ENCODE results near the gene ZNF341. TPM values are rescaled to one million over a fixed set of nuclear protein-coding genes. Genes with fewer than 3 reads are reported as not detected.
"Not testable (repeated sequence)": the region's sequence is repeated elsewhere in the genome, so short reads cannot be mapped to it uniquely, and the experiment has no call there.

Gene ZNF341
- total and polyA plus RNA-seq, 2 experiments from 2014 or later = 4.3 to 6.1 TPM

DNA sequence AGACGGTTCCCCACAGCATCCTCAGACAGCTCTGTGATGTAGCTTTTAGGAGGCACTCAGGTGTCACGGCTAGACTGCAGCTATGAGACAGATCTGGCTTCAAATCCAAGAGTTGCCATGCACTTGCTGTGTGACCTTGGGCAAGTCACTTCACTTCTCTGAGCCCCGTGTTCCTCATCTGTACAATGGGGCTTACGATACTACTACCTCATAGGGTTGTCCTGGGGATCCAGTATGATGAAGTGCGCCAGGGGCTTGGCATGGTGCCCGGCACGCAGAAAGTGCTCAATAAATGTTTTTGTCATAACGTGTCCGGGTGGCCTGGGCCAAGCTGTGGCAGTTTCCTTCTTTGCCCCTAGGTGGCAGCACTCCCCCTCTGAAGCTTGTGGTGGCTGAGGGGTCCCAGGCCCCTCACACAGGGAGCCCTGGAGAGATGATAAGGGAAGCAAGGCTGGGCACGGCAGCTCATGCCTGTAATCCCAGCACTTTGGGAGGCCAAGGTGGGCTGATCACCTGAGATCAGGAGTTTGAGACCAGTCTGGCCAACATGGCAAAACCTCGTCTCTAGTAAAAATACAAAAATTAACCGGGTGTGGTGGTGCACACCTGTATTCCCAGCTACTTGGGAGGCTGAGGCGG lies 60.3 kb downstream of the ZNF341 start:
- Histone ChIP-seq H3K36me3 (ENCODE audit: insufficient read depth) (no peaks in the 10 kb centered on the region), H3F3A (replicated peaks; ENCODE audit: low read depth) (no peaks in the 10 kb centered on the region), H2AFZ (no peak overlapping the region), H3K9me2 (ENCODE audit: insufficient read depth) (no peaks in the 10 kb centered on the region), H3K79me2 (replicated peaks; ENCODE audit: insufficient read depth) (no peaks in the 10 kb centered on the region), H3K4me2 (no peak overlapping the region), H3K27ac (ENCODE audit: low read depth) (no peak overlapping the region), H3K27me3 (ENCODE audit: insufficient read depth) (no peaks in the 10 kb centered on the region), H3K4me3 (no peak overlapping the region), H4K20me1 (replicated peaks; ENCODE audit: insufficient read depth) (no peaks in the 10 kb centered on the region), H3K4me1 (ENCODE audit: insufficient read depth) (no peaks in the 10 kb centered on the region)
- Mint-ChIP-seq H3K9me3 (no peaks in the 10 kb centered on the region; the same call in 1 of the 3 replicates), H3K36me3 (ENCODE audit: low read depth) (no peaks in the 10 kb centered on the region), H3K4me3 (no peak overlapping the region), H3K4me1 (peaks cover 10% of the 10 kb centered on the region), H3K27me3 (ENCODE audit: insufficient read depth, low read depth, poor library complexity) (peaks cover 6% of the 10 kb centered on the region), H3K27ac (no peak overlapping the region)
- DNase-seq (ENCODE audit: low spot score) (peak; percentile 70), ATAC-seq (peak; percentile 89)
- TF ChIP-seq, protein P1, sequence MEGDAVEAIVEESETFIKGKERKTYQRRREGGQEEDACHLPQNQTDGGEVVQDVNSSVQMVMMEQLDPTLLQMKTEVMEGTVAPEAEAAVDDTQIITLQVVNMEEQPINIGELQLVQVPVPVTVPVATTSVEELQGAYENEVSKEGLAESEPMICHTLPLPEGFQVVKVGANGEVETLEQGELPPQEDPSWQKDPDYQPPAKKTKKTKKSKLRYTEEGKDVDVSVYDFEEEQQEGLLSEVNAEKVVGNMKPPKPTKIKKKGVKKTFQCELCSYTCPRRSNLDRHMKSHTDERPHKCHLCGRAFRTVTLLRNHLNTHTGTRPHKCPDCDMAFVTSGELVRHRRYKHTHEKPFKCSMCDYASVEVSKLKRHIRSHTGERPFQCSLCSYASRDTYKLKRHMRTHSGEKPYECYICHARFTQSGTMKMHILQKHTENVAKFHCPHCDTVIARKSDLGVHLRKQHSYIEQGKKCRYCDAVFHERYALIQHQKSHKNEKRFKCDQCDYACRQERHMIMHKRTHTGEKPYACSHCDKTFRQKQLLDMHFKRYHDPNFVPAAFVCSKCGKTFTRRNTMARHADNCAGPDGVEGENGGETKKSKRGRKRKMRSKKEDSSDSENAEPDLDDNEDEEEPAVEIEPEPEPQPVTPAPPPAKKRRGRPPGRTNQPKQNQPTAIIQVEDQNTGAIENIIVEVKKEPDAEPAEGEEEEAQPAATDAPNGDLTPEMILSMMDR (conservative IDR thresholded peaks at IDR 0.05; ENCODE audit: low read depth in 2 of 2) = peak; percentile 92 to 96
- TF ChIP-seq, protein P2, sequence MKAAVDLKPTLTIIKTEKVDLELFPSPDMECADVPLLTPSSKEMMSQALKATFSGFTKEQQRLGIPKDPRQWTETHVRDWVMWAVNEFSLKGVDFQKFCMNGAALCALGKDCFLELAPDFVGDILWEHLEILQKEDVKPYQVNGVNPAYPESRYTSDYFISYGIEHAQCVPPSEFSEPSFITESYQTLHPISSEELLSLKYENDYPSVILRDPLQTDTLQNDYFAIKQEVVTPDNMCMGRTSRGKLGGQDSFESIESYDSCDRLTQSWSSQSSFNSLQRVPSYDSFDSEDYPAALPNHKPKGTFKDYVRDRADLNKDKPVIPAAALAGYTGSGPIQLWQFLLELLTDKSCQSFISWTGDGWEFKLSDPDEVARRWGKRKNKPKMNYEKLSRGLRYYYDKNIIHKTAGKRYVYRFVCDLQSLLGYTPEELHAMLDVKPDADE (IDR thresholded peaks at IDR 0.05) = no peak

DNA sequence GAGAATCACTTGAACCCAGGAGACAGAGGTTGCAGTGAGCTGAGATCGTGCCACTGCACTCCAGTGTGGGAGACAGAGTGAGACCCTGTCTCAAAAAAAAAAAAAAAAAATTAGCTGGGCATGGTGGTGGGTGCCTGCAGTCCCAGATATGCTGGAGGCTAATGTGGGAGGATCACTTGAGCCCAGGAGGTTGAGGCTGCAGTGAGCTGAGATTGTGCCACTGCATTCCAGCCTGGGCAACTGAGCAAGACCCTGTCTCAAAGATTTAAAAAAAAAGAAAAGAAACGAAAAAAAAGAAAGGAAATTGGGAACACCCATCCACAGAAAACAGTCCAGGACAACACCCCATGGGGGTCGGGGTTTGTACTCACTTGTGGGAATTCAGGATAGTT lies 60.8 kb downstream of the ZNF341 start:
- H3K36me3 Mint-ChIP-seq (ENCODE audit: low read depth); H3K27me3 Mint-ChIP-seq (ENCODE audit: insufficient read depth, low read depth, poor library complexity); H3K27me3 ChIP-seq (ENCODE audit: insufficient read depth); DNase-seq (ENCODE audit: low spot score); H3K9me3 Mint-ChIP-seq; H3K79me2 ChIP-seq (replicated peaks; ENCODE audit: insufficient read depth); H3K4me2 ChIP-seq; H3K27ac Mint-ChIP-seq; H3K4me1 ChIP-seq (ENCODE audit: insufficient read depth); H3K4me3 Mint-ChIP-seq; H2AFZ ChIP-seq; H3K4me3 ChIP-seq; H4K20me1 ChIP-seq (replicated peaks; ENCODE audit: insufficient read depth); H3K27ac ChIP-seq (ENCODE audit: low read depth); H3K36me3 ChIP-seq (ENCODE audit: insufficient read depth); ATAC-seq; H3K9me2 ChIP-seq (ENCODE audit: insufficient read depth); H3F3A ChIP-seq (replicated peaks; ENCODE audit: low read depth): not testable (repeated sequence)
- H3K4me1 Mint-ChIP-seq = peaks cover 12% of the 10 kb centered on the region

DNA sequence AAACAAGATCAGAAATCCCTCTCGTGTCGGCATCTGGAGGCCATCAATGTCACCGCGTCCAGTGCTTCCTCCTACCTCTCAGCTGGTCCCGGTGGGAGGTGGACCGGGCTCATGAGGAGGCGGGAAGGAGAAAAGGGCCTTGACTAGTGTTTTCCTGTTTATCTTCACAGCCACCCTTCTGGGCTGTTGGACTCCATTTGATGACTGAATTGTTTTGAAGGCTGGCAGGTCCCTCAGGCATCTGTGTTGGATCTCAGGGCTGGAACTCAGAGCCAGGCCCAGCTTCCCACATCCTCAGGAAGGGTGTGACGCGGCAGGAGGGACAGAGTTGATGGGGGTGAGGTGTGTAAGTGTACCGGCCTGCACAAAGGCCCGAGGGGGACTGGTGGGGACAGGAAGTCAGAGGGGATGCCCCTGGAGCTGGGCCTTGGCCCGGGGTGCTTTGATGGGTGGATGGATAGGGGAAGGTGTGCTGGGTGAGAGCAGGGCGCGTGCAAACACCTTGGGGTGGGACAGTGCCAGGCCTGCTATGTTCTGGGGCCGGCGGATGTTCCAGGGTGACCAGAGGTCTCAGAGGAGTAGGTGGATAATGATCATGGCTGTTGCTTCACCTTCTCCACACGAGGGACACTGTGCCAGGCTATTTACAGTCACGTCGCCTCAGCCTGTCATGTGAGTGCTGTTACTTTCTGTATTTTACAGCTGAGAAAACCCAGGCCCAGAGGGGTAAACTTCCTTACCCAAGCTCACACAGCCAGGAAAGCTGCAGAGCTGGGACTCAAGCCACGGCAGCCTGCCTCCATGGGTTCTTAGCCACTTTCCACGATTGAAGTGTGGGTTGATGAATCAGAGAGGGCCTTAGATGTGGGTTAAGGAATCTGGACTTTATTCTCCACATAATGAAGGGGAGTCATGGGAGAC lies 61.5 kb downstream of the ZNF341 start:
- H3K27ac Mint-ChIP-seq = peak overlapping the region; percentile 68; the same call in 1 of the 2 replicates
- ATAC-seq (no peak), DNase-seq (ENCODE audit: low spot score) (no peak)
- peaks cover 12% of the 10 kb centered on the region for H3K4me1 Mint-ChIP-seq
- H3K36me3 Mint-ChIP-seq (ENCODE audit: low read depth) = no peaks in the 10 kb centered on the region
- no peaks in the 10 kb centered on the region for H4K20me1 ChIP-seq (replicated peaks; ENCODE audit: insufficient read depth)
- no peaks in the 10 kb centered on the region for H3K4me1 ChIP-seq (ENCODE audit: insufficient read depth)
- no peaks in the 10 kb centered on the region; the same call in 1 of the 3 replicates for H3K9me3 Mint-ChIP-seq
- no peaks in the 10 kb centered on the region for H3K36me3 ChIP-seq (ENCODE audit: insufficient read depth)
- no peak overlapping the region for H3K4me3 Mint-ChIP-seq
- peaks cover 3% of the 10 kb centered on the region for H3K27me3 Mint-ChIP-seq (ENCODE audit: insufficient read depth, low read depth, poor library complexity)
- no peaks in the 10 kb centered on the region for H3K9me2 ChIP-seq (ENCODE audit: insufficient read depth)
- no peak overlapping the region; the same call in 1 of the 2 replicates for H3K27ac ChIP-seq (ENCODE audit: low read depth)
- H3K79me2 ChIP-seq (replicated peaks; ENCODE audit: insufficient read depth) = no peaks in the 10 kb centered on the region
- H3F3A ChIP-seq (replicated peaks; ENCODE audit: low read depth) = no peaks in the 10 kb centered on the region
- H3K4me3 ChIP-seq = no peak overlapping the region
- no peaks in the 10 kb centered on the region for H3K27me3 ChIP-seq (ENCODE audit: insufficient read depth)
- no peak overlapping the region for H3K4me2 ChIP-seq
- no peak for TF ChIP-seq EZH2phosphoT487 (IDR thresholded peaks at IDR 0.05; ENCODE audit: unreplicated experiment)
- TF ChIP-seq CREB1 (CRISPR knock-in tag; IDR thresholded peaks at IDR 0.05; ENCODE audit: low read depth) = no peak
- TF ChIP-seq EZH2 (IDR thresholded peaks at IDR 0.05; ENCODE audit: low read depth, unreplicated experiment) = no peak
- no peak for TF ChIP-seq ZNF331 (CRISPR knock-in tag; IDR thresholded peaks at IDR 0.05; ENCODE audit: low read depth)
- TF ChIP-seq, protein P2 (IDR thresholded peaks at IDR 0.05) = no peak
- TF ChIP-seq JUNB (IDR thresholded peaks at IDR 0.05; ENCODE audit: unreplicated experiment) = no peak
- TF ChIP-seq ZNF114 (CRISPR knock-in tag; IDR thresholded peaks at IDR 0.05) = no peak
- TF ChIP-seq, protein P1 (conservative IDR thresholded peaks at IDR 0.05; ENCODE audit: low read depth in 2 of 2) = no peak
- no peak for TF ChIP-seq POLR2AphosphoS5 (IDR thresholded peaks at IDR 0.05; ENCODE audit: low read depth)
- no peak overlapping the region for H2AFZ ChIP-seq

Measured in GM23338 (cell line).